Fibroblast of skin of abdomen (primary cell): ENCODE results near the gene KLHL5.
A peak's percentile ranks its signal among the peaks of the same experiment; 100 is the strongest.
"Not testable (repeated sequence)": the region's sequence is repeated elsewhere in the genome, so short reads cannot be mapped to it uniquely, and the experiment has no call there.

Experiments used
- DNase-seq: peaks from one replicate; pipeline ENCODE4 v3.0.0-alpha.2; 2013

KLHL5 gene

DNA sequence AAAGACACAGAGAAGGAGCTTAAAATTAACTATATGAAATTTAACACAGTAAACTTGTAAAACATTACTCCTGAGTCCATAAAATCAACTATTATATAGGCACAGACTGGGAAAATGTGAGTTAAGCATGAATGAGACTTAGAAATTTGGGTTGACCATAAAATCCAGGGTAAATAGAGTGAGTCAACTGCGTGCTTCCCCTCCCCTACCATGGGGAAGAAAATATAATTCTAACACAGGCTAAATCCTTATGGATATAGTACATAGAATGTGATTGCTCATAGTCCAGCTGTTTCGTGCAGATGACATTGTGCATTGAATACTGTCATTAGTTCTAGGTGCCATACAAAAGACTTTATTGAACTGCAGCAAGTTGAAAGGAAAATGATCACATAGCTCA, 42.2 kb downstream of the KLHL5 start:
- no peak for DNase-seq

DNA sequence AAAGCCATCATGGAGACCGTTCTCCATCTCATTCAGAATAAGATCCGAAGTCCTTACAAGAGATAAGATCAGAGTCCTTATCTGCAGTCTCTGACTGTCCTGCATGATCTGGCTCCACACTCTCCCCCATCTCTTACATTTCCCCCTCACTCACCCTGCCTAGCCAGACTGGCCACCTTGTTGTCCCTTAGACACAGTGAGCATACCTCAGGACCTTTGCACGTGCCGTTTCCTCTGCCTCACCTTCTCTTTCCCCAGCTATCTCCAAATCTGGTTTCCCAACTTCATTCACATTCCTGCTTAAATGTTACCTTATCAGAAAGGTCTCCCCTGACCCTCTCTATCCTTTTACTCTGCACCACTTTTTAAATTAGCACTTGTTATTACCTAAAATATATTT, 44.0 kb downstream of the KLHL5 start:
- DNase-seq: no peak

DNA sequence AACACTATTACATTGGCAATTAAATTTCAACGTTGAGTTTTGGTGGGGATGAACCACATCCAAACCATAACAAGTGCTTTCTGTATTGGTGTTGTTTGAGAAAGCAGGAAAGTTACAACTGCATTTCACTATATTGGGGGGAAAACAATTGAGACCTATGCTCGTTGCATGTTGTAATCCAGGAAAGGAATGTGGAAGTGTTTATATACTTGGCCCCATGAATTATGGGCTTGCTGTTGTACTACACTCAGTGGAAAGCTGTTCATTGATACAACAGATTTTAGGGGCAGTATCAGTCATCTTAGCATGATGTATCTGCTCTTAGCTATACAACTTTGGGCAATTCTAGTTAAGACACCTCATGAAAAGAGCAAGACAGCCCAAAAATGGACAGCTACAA, 52.4 kb downstream of the KLHL5 start:
- DNase-seq: peak; percentile 29

DNA sequence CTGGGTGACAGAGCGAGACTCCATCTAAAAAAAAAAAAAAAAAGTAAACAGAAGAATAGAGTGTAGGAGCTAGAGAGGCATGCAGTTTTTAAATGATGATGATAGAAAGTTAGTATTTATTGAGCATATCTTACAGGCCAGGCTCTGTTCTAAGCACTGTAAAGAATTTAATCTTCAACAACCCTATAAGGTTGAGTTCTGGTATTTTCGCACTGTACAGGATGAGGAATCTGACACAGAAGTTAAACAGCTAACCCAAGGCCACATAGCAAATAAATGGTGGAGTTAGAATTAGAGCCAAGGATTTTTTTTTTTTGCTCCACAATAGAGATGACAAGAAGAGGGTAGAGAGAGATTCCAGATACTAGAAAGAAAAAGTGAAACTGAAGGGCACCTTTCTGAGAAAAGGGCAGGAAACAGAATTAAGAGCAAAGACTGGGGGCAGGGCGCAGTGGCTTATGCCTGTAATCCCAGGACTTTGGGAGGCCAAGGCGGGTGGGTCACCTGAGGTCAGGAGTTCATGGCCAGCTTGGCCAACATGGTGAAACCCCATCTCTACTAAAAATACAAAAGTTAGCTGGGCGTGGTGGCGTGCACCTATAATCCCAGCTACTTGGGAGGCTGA, 56.1 kb downstream of the KLHL5 start:
- no peak for DNase-seq

DNA sequence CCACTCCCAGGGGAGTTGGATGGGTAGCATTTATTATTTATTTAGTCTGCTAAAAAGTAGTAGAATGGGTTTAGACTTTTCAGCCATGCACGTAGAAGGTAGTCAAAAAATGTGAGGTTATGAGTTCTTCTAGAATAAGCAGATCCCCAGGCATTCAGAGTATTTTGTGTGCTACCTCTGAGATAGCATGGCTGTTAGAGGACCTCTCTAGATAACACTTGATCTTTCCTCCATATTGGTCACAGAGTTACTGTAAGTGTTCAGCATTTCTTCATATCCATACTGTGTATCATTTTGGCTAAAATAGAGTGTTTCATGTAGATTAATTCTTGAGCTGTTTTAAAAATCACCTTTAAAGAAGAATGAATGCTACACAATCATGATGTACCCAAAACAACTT, 58.4 kb downstream of the KLHL5 start:
- DNase-seq: no peak

DNA sequence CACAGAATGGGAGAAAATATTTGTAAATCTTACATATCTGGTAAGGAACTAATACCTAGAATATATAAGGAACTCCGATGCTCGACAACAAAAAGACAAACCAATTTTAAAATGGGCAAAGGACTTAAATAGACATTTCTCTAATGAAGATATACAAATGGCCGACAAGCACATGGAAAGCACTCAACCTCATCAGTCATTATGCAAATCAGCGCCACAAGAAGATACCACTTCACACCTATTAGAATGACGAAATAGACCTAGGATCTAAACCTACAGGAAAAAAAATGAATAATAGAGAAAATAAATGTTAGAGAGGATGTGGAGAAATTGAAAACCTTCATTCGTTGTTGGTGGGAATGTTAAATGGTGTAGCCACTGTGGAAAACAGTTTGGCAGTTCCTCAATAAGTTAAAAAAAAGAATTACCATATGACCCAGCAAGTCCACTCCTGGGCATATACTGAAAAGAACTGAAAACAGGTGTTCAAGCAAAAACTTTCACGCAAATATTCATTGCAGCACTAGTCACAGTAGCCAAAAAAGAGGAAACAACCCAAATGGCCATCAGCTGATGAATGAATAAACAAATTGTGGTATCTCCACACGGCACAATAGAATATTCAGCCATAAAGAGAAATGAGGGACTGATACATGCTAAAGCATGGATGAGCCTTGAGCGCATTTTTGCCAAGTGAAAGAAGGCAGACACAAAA, 63.0 kb downstream of the KLHL5 start:
- DNase-seq: no peak

DNA sequence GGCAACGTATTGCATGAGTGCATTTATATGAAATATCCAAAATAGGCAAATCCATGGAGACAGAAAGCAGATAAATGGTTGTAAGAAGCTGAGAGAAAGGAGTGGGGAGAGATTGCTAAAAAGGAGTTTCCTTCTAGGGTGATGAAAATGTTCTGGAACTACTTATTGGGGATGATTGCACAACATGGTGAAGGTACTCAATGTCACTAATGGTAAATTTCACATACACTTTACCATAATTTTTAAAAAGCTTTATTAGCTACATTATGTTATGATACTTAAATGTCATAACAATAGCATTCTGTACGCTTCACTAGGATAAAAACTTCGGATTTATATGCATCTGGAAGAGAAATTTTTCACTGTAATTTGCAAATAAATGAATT, 63.6 kb downstream of the KLHL5 start:
- DNase-seq: no peak

DNA sequence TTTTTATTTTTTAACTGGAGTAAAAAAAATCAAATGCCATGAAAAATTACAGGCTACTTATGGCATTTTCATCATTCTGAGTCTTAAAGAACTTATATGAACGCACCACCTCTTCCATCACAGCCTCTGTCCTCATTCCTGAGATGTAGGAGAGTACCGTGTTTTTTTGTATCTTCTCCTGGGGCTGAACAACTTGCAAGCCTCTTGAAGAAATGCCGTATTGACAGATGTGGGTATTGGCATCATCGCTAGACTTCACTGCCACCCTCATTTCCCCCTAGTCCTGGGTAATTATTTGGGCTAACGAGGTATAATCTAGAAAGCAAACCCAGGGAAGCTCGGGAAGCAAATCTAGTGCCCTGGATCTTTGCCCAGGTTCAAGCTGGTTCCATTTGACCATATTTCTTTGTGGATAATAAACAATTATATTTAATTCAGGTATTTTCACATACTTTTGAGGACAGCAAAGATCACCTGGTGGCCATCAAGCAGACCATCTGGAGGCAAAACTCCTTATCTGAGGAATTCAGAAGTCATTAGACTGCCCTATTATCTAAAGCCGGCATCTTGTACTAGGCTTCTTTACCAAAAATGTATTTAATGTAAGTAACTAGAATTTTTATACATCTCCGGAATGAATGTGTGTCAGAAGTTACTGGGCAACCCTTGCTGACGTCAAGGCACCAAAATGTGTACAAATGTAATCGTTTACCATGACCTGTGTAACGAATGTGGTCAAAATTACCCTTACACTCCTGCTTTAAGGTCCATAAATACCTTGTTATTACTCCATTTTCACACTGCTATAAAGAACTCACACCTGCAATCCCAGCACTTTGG, 64.4 kb downstream of the KLHL5 start:
- no peak for DNase-seq

DNA sequence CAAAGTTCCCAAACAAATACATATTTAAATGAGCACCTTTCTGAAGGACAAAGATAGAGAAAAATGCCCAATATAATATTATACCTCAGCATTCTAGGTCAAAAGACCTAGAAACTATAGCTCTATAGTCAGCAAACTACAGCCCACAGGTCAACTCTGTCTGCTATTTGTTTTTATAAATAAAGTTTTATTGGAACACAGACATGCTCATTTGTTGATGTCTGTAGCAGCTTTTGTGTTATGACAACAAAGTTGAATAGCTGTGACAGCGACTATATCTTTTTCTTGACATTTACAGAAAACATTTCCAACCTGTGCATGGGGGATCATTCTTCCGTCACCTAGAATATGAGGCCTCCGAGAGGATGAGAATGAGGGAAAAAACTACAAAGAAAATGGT, 71.6 kb downstream of the KLHL5 start:
- no peak for DNase-seq

DNA sequence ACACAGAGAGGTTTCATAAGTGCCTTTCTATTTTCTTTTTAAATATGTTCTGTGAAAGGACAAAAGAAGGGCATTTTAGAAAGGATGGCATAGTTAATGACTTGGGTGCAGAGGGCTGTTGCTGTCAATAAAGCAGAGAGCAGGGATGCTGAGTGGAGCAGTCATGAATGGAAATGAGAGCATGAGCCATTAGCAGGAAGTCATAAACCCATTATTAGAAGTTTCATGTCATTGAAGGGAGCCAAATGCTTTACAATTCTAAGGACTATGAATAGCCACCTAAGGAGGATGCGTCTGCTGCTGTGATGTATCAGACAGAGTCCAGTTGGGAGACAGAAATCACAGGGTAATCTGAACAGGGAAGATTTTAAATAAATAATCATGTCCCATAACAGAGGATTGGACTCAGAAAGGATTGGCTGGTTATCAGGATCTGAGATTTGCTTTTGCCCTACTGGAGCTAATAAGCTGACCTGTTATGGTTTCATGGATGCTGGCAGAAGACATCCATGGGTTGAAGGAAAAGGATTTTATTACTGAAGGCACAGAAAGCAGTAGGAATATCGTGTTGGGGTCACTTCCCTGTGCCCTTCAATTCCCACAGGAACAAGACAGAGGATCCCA, 72.8 kb downstream of the KLHL5 start:
- no peak for DNase-seq

DNA sequence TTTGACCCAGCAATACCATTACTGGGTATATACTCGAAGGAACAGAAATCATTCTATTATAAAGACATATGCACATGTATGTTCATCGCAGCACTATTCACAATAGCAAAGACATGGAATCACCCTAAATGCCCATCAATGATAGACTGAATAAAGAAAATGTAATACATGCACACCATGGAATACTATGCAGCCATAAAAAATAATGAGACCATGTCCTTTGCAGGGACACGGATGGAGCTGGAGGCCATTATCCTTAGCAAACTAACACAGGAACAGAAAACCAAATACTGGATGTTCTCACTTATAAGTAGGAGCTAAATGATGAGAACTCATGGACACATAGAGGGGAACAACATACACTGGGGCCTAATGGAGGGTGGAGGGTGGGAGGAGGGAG, 76.2 kb downstream of the KLHL5 start:
- DNase-seq: not testable (repeated sequence)

DNA sequence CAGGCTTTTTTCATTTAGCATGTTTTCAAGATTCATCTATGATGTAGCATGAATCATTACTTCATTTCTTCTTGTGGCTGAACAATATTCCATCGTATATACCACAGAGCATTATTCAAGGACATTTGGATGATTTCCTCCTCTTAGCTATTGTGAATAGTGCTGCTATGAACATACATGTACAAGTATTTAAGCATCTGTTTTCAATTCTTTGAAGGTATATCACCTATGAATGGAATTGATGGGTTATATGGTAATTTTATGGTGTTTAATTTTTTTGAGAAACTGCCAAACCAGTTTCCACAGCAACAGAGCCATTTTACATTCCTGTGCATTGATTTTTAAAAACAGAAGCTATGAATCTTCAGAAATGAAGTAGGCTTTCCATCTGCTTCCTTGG, 84.2 kb downstream of the KLHL5 start:
- peak; percentile 77 for DNase-seq

DNA sequence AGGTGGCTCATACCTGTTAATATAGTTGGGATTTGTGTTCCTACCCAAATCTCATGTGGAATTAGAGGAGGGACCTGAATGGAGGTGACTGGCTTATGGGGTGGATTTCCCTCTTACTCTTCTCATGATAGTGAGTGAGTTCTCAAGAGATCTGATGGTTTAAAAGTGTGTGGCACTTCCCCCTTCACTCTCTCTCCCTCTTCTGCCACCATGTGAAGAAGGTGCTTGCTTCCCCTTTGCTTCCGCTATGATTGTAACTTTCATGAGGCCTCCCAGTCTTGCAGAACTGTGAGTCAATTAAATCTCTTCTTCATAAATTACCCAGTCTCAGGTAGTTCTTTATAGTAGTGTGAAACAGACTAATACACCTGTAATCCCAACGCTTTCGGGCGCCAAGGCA, 92.0 kb downstream of the KLHL5 start:
- DNase-seq: no peak

DNA sequence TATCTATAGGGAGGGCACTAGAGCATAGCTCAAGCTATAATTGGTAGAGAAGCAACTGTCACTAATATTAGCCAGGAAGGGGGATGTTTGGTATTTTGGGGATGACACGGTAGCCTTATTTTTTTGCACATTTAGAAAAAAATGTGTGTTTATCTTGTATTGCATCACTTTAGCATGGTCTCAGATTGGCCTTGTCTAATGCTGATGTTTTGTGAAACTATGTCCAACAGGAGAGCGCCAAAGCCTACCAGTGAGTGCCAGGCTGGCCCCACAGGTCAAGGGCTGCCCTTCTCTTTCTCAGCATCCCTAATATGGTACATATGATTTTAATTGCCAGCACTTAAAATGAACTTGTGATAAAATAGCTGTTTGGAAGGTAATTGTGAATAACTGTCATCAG, 95.5 kb downstream of the KLHL5 start:
- DNase-seq: no peak

DNA sequence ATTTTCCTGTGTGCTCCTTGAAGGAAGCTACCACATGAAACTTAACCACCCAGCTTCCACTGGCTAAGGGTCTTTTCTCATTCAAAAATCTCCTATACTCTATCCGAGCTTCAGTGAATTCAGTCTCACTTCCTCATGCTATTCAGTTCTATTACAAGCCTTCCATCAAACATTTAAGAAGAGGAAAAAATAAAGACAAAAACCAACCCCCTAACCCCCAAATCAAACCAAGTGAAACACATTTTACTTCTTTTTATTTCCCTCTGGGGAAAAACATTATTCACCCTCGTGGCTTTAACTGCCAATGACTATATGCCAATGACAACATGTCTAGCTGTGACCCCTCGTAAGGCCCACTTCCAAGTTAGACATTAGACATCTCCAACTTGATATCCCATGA, 104.1 kb downstream of the KLHL5 start:
- DNase-seq: no peak

DNA sequence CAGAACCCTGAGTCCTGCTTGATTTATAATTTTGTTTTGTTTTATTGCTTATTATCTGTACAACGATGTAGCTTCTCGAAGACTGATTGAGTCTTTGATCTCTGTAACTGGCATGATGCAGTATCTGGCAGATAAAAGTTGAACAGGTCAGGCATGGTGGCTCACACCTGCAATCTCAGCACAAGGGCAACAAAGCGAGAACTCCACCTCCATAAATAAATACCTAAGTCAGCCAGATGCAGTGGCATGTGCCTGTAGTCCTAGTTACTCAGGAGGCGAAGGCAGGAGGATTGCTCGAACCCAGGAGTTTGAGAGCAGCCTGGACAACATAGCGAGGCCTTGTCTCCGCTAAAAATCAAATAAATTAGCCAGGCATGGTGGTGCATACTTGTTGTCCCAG, 104.6 kb downstream of the KLHL5 start:
- no peak for DNase-seq

DNA sequence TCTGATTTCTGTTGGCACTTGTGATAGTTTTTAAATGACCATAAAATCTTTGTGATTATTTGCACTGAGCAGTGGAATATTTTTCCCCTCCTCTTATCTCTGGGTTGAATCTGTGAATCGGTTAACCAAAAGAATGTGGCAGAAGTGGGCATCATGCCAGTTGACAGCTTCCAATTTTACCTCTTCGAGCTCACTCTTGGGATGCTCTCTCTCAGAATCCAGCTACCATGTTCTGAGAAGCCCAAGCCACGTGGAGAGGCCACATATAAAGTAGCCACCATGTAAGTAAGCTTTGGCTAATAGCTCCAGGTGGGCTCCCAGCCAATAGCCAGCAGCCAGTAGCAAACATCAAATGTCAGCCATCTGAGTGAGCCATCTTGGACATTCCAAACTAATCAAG, 107.4 kb downstream of the KLHL5 start:
- DNase-seq: no peak

DNA sequence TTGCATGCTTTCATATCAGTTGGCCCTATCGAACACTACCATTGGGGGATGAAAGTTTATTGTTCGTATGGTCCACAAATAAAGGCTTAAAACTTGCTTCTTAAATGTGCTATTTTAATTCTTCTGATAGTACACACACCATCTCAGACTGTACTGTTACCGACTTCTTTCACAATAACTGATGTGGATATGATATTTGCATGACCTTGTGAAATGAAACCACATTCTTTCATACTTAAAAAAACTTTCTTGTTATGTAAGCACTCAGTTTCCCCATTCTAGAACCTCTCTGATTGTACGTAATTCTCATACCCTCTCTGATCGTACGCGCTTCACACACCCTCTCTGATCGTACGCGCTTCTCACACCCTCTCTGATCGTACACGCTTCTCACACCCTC, 108.3 kb downstream of the KLHL5 start:
- no peak for DNase-seq
